ENCODE measurements around the gene ECM2.

Gene ECM2

GRCh38 chr9:92501671-92502393, 34.0 kb downstream of the ECM2 start:
- H3K4me3 ChIP-seq (ENCODE audit: low read depth, low read length): no peak overlapping the region
- H3K4me1 ChIP-seq (ENCODE audit: control insufficient read depth, insufficient read depth, low read length, unreplicated experiment): peaks cover 27% of the 10 kb centered on the region
- H3K27ac ChIP-seq (ENCODE audit: low read depth, low read length): no peak overlapping the region
- no peaks in the 10 kb centered on the region for H3K27me3 ChIP-seq (ENCODE audit: insufficient read depth, low read length)
- no peaks in the 10 kb centered on the region for H3K36me3 ChIP-seq (ENCODE audit: insufficient read depth, low read length)
- H3K79me2 ChIP-seq (ENCODE audit: control insufficient read depth, insufficient read depth, low read length, unreplicated experiment): no peaks in the 10 kb centered on the region
- no peak overlapping the region for H2AFZ ChIP-seq (ENCODE audit: low read length, unreplicated experiment)

- Histone ChIP-seq H3K27me3 (ENCODE audit: insufficient read depth, low read length) (no peaks in the 10 kb centered on the region), H3K27ac (ENCODE audit: low read depth, low read length) (no peak overlapping the region), H2AFZ (ENCODE audit: low read length, unreplicated experiment) (no peak overlapping the region), H3K36me3 (ENCODE audit: insufficient read depth, low read length) (no peaks in the 10 kb centered on the region), H3K4me1 (ENCODE audit: control insufficient read depth, insufficient read depth, low read length, unreplicated experiment) (peaks cover 16% of the 10 kb centered on the region), H3K4me3 (ENCODE audit: low read depth, low read length) (no peak overlapping the region), H3K79me2 (ENCODE audit: control insufficient read depth, insufficient read depth, low read length, unreplicated experiment) (no peaks in the 10 kb centered on the region)
Observed at GRCh38 chr9:92500725-92501124, 35.1 kb downstream of the ECM2 start.

- H3K79me2 ChIP-seq (ENCODE audit: control insufficient read depth, insufficient read depth, low read length, unreplicated experiment): no peaks in the 10 kb centered on the region
- no peak overlapping the region for H2AFZ ChIP-seq (ENCODE audit: low read length, unreplicated experiment)
- H3K4me3 ChIP-seq (ENCODE audit: low read depth, low read length): no peak overlapping the region
- no peaks in the 10 kb centered on the region for H3K36me3 ChIP-seq (ENCODE audit: insufficient read depth, low read length)
- H3K4me1 ChIP-seq (ENCODE audit: control insufficient read depth, insufficient read depth, low read length, unreplicated experiment): peaks cover 6% of the 10 kb centered on the region
- H3K27ac ChIP-seq (ENCODE audit: low read depth, low read length): no peak overlapping the region
- no peaks in the 10 kb centered on the region for H3K27me3 ChIP-seq (ENCODE audit: insufficient read depth, low read length)
Observed at GRCh38 chr9:92499701-92500100, 36.1 kb downstream of the ECM2 start.

GRCh38 chr9:92496396-92497176, 39.2 kb downstream of the ECM2 start:
- H3K4me1 ChIP-seq (ENCODE audit: control insufficient read depth, insufficient read depth, low read length, unreplicated experiment): no peaks in the 10 kb centered on the region
- H3K36me3 ChIP-seq (ENCODE audit: insufficient read depth, low read length): no peaks in the 10 kb centered on the region
- no peak overlapping the region for H3K4me3 ChIP-seq (ENCODE audit: low read depth, low read length)
- no peaks in the 10 kb centered on the region for H3K79me2 ChIP-seq (ENCODE audit: control insufficient read depth, insufficient read depth, low read length, unreplicated experiment)
- H3K27me3 ChIP-seq (ENCODE audit: insufficient read depth, low read length): no peaks in the 10 kb centered on the region
- H2AFZ ChIP-seq (ENCODE audit: low read length, unreplicated experiment): no peak overlapping the region
- H3K27ac ChIP-seq (ENCODE audit: low read depth, low read length): no peak overlapping the region

GRCh38 chr9:92494856-92495255, 40.9 kb downstream of the ECM2 start:
- no peaks in the 10 kb centered on the region for H3K79me2 ChIP-seq (ENCODE audit: control insufficient read depth, insufficient read depth, low read length, unreplicated experiment)
- no peak overlapping the region for H3K27ac ChIP-seq (ENCODE audit: low read depth, low read length)
- H3K4me1 ChIP-seq (ENCODE audit: control insufficient read depth, insufficient read depth, low read length, unreplicated experiment): no peaks in the 10 kb centered on the region
- no peaks in the 10 kb centered on the region for H3K36me3 ChIP-seq (ENCODE audit: insufficient read depth, low read length)
- no peak overlapping the region for H3K4me3 ChIP-seq (ENCODE audit: low read depth, low read length)
- no peak overlapping the region for H2AFZ ChIP-seq (ENCODE audit: low read length, unreplicated experiment)
- H3K27me3 ChIP-seq (ENCODE audit: insufficient read depth, low read length): no peaks in the 10 kb centered on the region

- Histone ChIP-seq H3K36me3 (ENCODE audit: insufficient read depth, low read length) (no peaks in the 10 kb centered on the region), H3K79me2 (ENCODE audit: control insufficient read depth, insufficient read depth, low read length, unreplicated experiment) (no peaks in the 10 kb centered on the region), H3K27me3 (ENCODE audit: insufficient read depth, low read length) (no peaks in the 10 kb centered on the region), H3K4me3 (ENCODE audit: low read depth, low read length) (no peak overlapping the region), H2AFZ (ENCODE audit: low read length, unreplicated experiment) (no peak overlapping the region), H3K27ac (ENCODE audit: low read depth, low read length) (no peak overlapping the region), H3K4me1 (ENCODE audit: control insufficient read depth, insufficient read depth, low read length, unreplicated experiment) (peaks cover 4% of the 10 kb centered on the region)
Observed at GRCh38 chr9:92493749-92494387, 41.9 kb downstream of the ECM2 start.

GRCh38 chr9:92492781-92493401, 42.9 kb downstream of the ECM2 start:
- no peak overlapping the region for H3K4me3 ChIP-seq (ENCODE audit: low read depth, low read length)
- no peak overlapping the region for H3K27ac ChIP-seq (ENCODE audit: low read depth, low read length)
- H3K79me2 ChIP-seq (ENCODE audit: control insufficient read depth, insufficient read depth, low read length, unreplicated experiment): no peaks in the 10 kb centered on the region
- peaks cover 9% of the 10 kb centered on the region for H3K4me1 ChIP-seq (ENCODE audit: control insufficient read depth, insufficient read depth, low read length, unreplicated experiment)
- no peaks in the 10 kb centered on the region for H3K36me3 ChIP-seq (ENCODE audit: insufficient read depth, low read length)
- no peak overlapping the region for H2AFZ ChIP-seq (ENCODE audit: low read length, unreplicated experiment)
- H3K27me3 ChIP-seq (ENCODE audit: insufficient read depth, low read length): no peaks in the 10 kb centered on the region

GRCh38 chr9:92488681-92489550, 46.9 kb downstream of the ECM2 start:
- no peaks in the 10 kb centered on the region for H3K79me2 ChIP-seq (ENCODE audit: control insufficient read depth, insufficient read depth, low read length, unreplicated experiment)
- no peaks in the 10 kb centered on the region for H3K27me3 ChIP-seq (ENCODE audit: insufficient read depth, low read length)
- H2AFZ ChIP-seq (ENCODE audit: low read length, unreplicated experiment): no peak overlapping the region
- no peak overlapping the region for H3K4me3 ChIP-seq (ENCODE audit: low read depth, low read length)
- H3K4me1 ChIP-seq (ENCODE audit: control insufficient read depth, insufficient read depth, low read length, unreplicated experiment): peaks cover 15% of the 10 kb centered on the region
- no peaks in the 10 kb centered on the region for H3K36me3 ChIP-seq (ENCODE audit: insufficient read depth, low read length)
- no peak overlapping the region for H3K27ac ChIP-seq (ENCODE audit: low read depth, low read length)

GRCh38 chr9:92486371-92486770, 49.4 kb downstream of the ECM2 start:
- Histone ChIP-seq H3K36me3 (ENCODE audit: insufficient read depth, low read length) (no peaks in the 10 kb centered on the region), H3K4me1 (ENCODE audit: control insufficient read depth, insufficient read depth, low read length, unreplicated experiment) (peaks cover 30% of the 10 kb centered on the region), H3K27ac (ENCODE audit: low read depth, low read length) (no peak overlapping the region), H3K27me3 (ENCODE audit: insufficient read depth, low read length) (no peaks in the 10 kb centered on the region), H2AFZ (ENCODE audit: low read length, unreplicated experiment) (no peak overlapping the region), H3K79me2 (ENCODE audit: control insufficient read depth, insufficient read depth, low read length, unreplicated experiment) (no peaks in the 10 kb centered on the region), H3K4me3 (ENCODE audit: low read depth, low read length) (no peak overlapping the region)

GRCh38 chr9:92484563-92484962, 51.2 kb downstream of the ECM2 start:
- no peak overlapping the region for H2AFZ ChIP-seq (ENCODE audit: low read length, unreplicated experiment)
- H3K27ac ChIP-seq (ENCODE audit: low read depth, low read length): no peak overlapping the region
- H3K27me3 ChIP-seq (ENCODE audit: insufficient read depth, low read length): no peaks in the 10 kb centered on the region
- no peaks in the 10 kb centered on the region for H3K79me2 ChIP-seq (ENCODE audit: control insufficient read depth, insufficient read depth, low read length, unreplicated experiment)
- H3K4me3 ChIP-seq (ENCODE audit: low read depth, low read length): no peak overlapping the region
- H3K4me1 ChIP-seq (ENCODE audit: control insufficient read depth, insufficient read depth, low read length, unreplicated experiment): peaks cover 47% of the 10 kb centered on the region
- H3K36me3 ChIP-seq (ENCODE audit: insufficient read depth, low read length): no peaks in the 10 kb centered on the region

Data from ACC112 (cell line).